GM12891 (cell line): ENCODE measurements around the gene TRIM29.

ENCODE experiments used
- DNase-seq: peaks from one replicate; pipeline ENCODE4 v3.0.0; 2011; ENCODE audit warnings: low spot score; ENCODE audit not compliant: insufficient read length
- FAIRE-seq: peaks from 2 replicates; lab custom pipeline; 2011; peaks lifted over from hg19 to GRCh38; lab: Jason Lieb, UNC
- PAX5 ChIP-seq: IDR thresholded peaks from 2 replicates; pipeline ENCODE4 v1.6.1; 2011; ENCODE audit warnings: low read length, moderate library complexity, mild to moderate bottlenecking; ENCODE audit not compliant: insufficient read depth, severe bottlenecking
- POLR2A ChIP-seq: IDR thresholded peaks from 2 replicates; pipeline ENCODE4 v1.6.1; 2011; ENCODE audit warnings: low read depth, low read length, control low read depth
- POLR2AphosphoS5 ChIP-seq: IDR thresholded peaks from 2 replicates; pipeline ENCODE4 v1.6.1; 2011; ENCODE audit warnings: low read depth, low read length, control low read depth
- POU2F2 ChIP-seq: IDR thresholded peaks from 2 replicates; pipeline ENCODE4 v1.6.1; 2011; ENCODE audit warnings: low read depth, mild to moderate bottlenecking, control low read depth, low read length, moderate library complexity
- SPI1 ChIP-seq: IDR thresholded peaks from 2 replicates; pipeline ENCODE4 v1.6.1; 2011; ENCODE audit warnings: low read depth, low read length, control low read depth
- TAF1 ChIP-seq: IDR thresholded peaks from 2 replicates; pipeline ENCODE4 v1.6.1; 2011; ENCODE audit warnings: low read depth, low read length, control low read depth

Gene TRIM29

GRCh38 chr11:120121336-120121735 is 16.6 kb downstream of the TRIM29 start:
- no peak for DNase-seq
- TF ChIP-seq POLR2AphosphoS5, result no peak
- TF ChIP-seq POLR2A, result no peak
- no peak for TF ChIP-seq SPI1
- TF ChIP-seq TAF1, result no peak
- no peak for TF ChIP-seq POU2F2
- no peak for TF ChIP-seq PAX5
- no peak for FAIRE-seq

DNA sequence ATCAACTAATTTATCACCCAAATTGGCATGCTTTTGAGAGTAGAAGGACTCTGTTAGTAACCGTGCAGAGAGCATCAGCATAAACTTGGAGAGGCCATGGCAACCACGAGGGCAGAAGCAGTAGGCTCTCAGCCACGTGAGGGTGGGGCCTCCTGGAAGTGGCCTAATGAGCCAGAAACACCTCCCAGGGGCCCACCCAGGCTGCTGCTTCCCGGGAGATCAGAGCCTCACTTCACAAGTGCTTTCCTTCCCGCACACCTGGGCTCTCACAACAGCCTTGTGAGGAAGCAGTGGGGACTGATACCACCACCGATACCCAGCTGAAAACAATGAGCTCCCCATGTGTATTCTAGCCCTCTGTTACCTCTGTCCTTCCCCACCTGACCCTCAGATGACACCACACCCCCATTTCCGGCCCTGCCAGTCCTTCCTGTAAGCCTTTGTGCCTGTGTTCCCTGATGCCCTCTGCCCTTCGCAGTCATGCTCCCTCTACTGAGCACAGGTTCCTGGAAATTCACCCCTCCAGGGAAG is 17.0 kb downstream of the TRIM29 start:
- DNase-seq (no peak), FAIRE-seq (no peak)
- TF ChIP-seq POLR2AphosphoS5 (no peak), TAF1 (no peak), SPI1 (no peak), POLR2A (no peak), POU2F2 (no peak), PAX5 (no peak)

DNA sequence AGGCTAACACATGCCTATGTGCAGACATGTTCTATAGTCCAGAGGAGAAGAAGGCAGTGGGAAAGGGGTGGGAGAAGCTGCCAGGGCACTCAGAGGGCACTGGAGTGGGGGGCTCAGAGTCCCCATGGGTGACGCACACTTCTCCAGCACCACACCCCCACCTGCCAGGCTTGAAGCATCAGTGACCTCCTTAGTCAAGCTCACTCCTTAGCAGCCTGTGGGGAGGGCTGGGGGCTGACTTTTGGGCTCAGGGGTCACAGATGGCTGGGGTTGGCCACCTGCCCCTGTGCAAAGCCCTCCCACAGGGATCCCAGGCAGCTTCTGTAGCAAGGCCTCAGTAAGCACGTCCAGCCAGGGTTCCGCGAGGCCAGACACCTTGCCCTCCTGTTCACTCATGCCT is 18.8 kb downstream of the TRIM29 start:
- TF ChIP-seq POU2F2, result no peak
- no peak for TF ChIP-seq SPI1
- no peak for TF ChIP-seq POLR2A
- TF ChIP-seq POLR2AphosphoS5, result no peak
- no peak for TF ChIP-seq PAX5
- TF ChIP-seq TAF1, result no peak
- FAIRE-seq, result no peak
- no peak for DNase-seq

GRCh38 chr11:120117991-120118390 is 19.9 kb downstream of the TRIM29 start:
- no peak for DNase-seq
- no peak for TF ChIP-seq POLR2AphosphoS5
- TF ChIP-seq SPI1, result no peak
- TF ChIP-seq POU2F2, result no peak
- FAIRE-seq, result no peak

- TF ChIP-seq PAX5, result no peak
- TF ChIP-seq POLR2A, result no peak
- no peak for TF ChIP-seq TAF1
- TF ChIP-seq POU2F2, result no peak
- TF ChIP-seq POLR2AphosphoS5, result no peak
- TF ChIP-seq SPI1, result no peak
- DNase-seq (no peak), FAIRE-seq (no peak)
Observed at GRCh38 chr11:120116966-120117365, 20.9 kb downstream of the TRIM29 start.

- DNase-seq, result no peak
- no peak for FAIRE-seq
- TF ChIP-seq POLR2AphosphoS5 (no peak), TAF1 (no peak), PAX5 (no peak), POLR2A (no peak), SPI1 (no peak), POU2F2 (no peak)
Observed at GRCh38 chr11:120115272-120116000, 22.5 kb downstream of the TRIM29 start.

- no peak for TF ChIP-seq POU2F2
- TF ChIP-seq PAX5, result no peak
- TF ChIP-seq TAF1, result no peak
- no peak for TF ChIP-seq POLR2AphosphoS5
- TF ChIP-seq SPI1, result no peak
- TF ChIP-seq POLR2A, result no peak
- DNase-seq (no peak), FAIRE-seq (no peak)
Observed at GRCh38 chr11:120112174-120112796, 25.6 kb downstream of the TRIM29 start.

GRCh38 chr11:120109531-120109930 is 28.4 kb downstream of the TRIM29 start:
- TF ChIP-seq POLR2A, result no peak
- TF ChIP-seq POU2F2, result no peak
- TF ChIP-seq SPI1, result no peak
- TF ChIP-seq TAF1, result no peak
- no peak for TF ChIP-seq PAX5
- no peak for TF ChIP-seq POLR2AphosphoS5
- no peak for FAIRE-seq
- no peak for DNase-seq

DNA sequence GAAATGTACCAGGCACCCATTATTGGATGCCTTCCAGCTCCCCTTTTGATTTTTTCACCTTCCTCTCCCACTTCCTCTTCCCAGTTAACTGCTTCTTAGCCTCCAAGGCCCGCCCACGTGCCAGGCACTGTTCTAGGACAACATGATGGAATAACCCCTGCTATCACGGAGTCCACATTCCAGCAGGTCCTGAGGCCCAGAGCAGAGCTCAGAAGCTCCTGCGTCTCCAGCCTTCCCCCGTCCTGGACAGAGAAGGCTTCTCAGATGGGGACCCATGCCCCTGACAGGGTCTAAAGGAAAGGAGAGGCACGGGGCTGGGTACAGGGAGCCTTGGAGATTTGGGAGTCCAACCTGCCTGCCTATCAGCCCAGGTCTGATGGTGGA is 29.1 kb downstream of the TRIM29 start:
- FAIRE-seq, result no peak
- no peak for DNase-seq
- TF ChIP-seq POU2F2, result no peak
- TF ChIP-seq POLR2A, result no peak
- no peak for TF ChIP-seq SPI1
- TF ChIP-seq POLR2AphosphoS5, result no peak
